ENCODE data around the gene KSR1.

GRCh38 chr17:27495460-27495859 lies 39.2 kb downstream of the KSR1 start:
- TF ChIP-seq CTCF (IDR thresholded peaks at IDR 0.05) (no peak), PBX3 (IDR thresholded peaks at IDR 0.05) (no peak), YY1 (IDR thresholded peaks at IDR 0.05; ENCODE audit: low read depth) (no peak)
